Sigmoid colon (tissue), 4 donors: Measurements from ENCODE around the gene LEMD2.

Source experiments
- EP300 ChIP-seq, 4 donors: sonication (generic); formaldehyde crosslinking; IDR thresholded peaks; one replicate each; pipeline ENCODE4 v1.6.1; 2017; ENCODE audit warnings: antibody characterized with exemption in 4 of 4
- POLR2A ChIP-seq, 2 donors: fragments of 450-650 bp; IDR thresholded peaks; one replicate each; pipeline ENCODE4 v1.6.1; 2016; ENCODE audit warnings: antibody characterized with exemption in 2 of 2, mild to moderate bottlenecking in 2 of 2, moderate library complexity in 2 of 2
- POLR2AphosphoS5 ChIP-seq, 4 donors: sonication (generic); formaldehyde crosslinking; IDR thresholded peaks; one replicate each; pipeline ENCODE4 v1.6.1; 2017; ENCODE audit warnings: antibody characterized with exemption in 4 of 4
- TF ChIP-seq, protein P1 (sequence below), 4 experiments: fragments of 450-650 bp in 3 of 4; fragments of 200-600 bp in 1 of 4; IDR thresholded peaks; one replicate each; pipeline ENCODE4 v1.5.1; 2016 to 2019; ENCODE audit warnings: antibody characterized with exemption in 4 of 4, mild to moderate bottlenecking in 3 of 4, moderate library complexity in 2 of 4

DNA sequence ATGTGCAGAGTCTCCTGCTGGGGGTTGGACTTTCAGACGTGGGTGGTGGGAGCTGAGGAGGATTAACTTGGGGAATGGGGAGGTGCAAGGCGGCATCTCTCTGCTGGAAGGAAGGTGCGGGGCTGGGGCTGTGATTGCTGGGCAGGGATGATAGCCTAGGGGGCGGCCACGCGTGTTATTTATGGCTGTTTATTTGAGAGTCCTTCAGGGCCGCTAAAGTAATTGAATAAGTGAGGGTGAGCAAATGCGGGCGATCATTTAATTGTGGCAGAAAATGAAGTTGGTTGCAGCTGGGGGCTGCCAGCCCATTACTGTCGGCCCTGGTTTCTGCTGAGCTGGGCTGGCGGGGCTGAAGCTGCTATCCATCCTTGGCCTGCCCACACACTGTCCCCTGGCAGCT lies 34.7 kb downstream of the LEMD2 start:
- TF ChIP-seq POLR2A (IDR thresholded peaks at IDR 0.05): no peak
- TF ChIP-seq EP300 (IDR thresholded peaks at IDR 0.05): no peak
- TF ChIP-seq, protein P1, sequence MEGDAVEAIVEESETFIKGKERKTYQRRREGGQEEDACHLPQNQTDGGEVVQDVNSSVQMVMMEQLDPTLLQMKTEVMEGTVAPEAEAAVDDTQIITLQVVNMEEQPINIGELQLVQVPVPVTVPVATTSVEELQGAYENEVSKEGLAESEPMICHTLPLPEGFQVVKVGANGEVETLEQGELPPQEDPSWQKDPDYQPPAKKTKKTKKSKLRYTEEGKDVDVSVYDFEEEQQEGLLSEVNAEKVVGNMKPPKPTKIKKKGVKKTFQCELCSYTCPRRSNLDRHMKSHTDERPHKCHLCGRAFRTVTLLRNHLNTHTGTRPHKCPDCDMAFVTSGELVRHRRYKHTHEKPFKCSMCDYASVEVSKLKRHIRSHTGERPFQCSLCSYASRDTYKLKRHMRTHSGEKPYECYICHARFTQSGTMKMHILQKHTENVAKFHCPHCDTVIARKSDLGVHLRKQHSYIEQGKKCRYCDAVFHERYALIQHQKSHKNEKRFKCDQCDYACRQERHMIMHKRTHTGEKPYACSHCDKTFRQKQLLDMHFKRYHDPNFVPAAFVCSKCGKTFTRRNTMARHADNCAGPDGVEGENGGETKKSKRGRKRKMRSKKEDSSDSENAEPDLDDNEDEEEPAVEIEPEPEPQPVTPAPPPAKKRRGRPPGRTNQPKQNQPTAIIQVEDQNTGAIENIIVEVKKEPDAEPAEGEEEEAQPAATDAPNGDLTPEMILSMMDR (IDR thresholded peaks at IDR 0.05): no peak
- TF ChIP-seq POLR2AphosphoS5 (IDR thresholded peaks at IDR 0.05): no peak
